SK-N-SH (cell line): ENCODE results near the gene CACFD1. TPM values are rescaled to one million over a fixed set of nuclear protein-coding genes. Genes with fewer than 3 reads are reported as not detected.

Source experiments
- CTCF ChIA-PET: fragments of 300-600, 350-600 bp; formaldehyde crosslinking; extraction: SDS; loops from one replicate; lab custom pipeline; 2021; lab: Yijun Ruan, JAX
- POLR2A ChIA-PET: fragments of 350-600 bp; sonication (Branson Sonifier 250); formaldehyde crosslinking; extraction: SDS; loops from one replicate; lab custom pipeline; 2020; ENCODE audit warnings: antibody characterized with exemption, inconsistent platforms; lab: Yijun Ruan, JAX
- DNase-seq: peaks from one replicate; pipeline ENCODE4 v3.0.0; 2012
- H2AFZ ChIP-seq: fragments of 200-600 bp; sonication (generic); 2 replicates; pipeline ENCODE4 v1.8.1; 2016; ENCODE audit warnings: antibody characterized with exemption, mild to moderate bottlenecking, low read depth
- H3F3A ChIP-seq: fragments of 200-600 bp; sonication (generic); replicated peaks from 2 replicates; pipeline ENCODE3; 2016; ENCODE audit warnings: antibody characterized with exemption, mild to moderate bottlenecking; ENCODE audit not compliant: insufficient read depth
- H3K27ac ChIP-seq, 2 experiments: fragments of 200-500 bp in 1 of 2; fragments of 200-600 bp in 1 of 2; sonication (Bioruptor generic) in 1 of 2; sonication (generic), shearing (Covaris generic) in 1 of 2; 2 replicates each; pipeline versions ENCODE4 v1.5.1 to v1.6.1; 2014 to 2016; ENCODE audit warnings: low read depth in 2 of 2, inconsistent platforms in 1 of 2, low read length in 1 of 2, mild to moderate bottlenecking in 1 of 2, mixed read lengths in 1 of 2
- H3K27me3 ChIP-seq: fragments of 200-600 bp; sonication (generic), shearing (Covaris generic); 2 replicates; pipeline ENCODE4 v1.6.1; 2016; ENCODE audit warnings: mixed run types; ENCODE audit not compliant: insufficient read depth
- H3K36me3 ChIP-seq, 2 experiments: fragments of 200-500 bp in 1 of 2; fragments of 200-600 bp in 1 of 2; sonication (Bioruptor generic) in 1 of 2; sonication (generic) in 1 of 2; replicated peaks in 1 of 2; 2 replicates each; pipeline versions ENCODE3 to v1.5.1; 2014 to 2016; ENCODE audit warnings: low read length in 1 of 2, mild to moderate bottlenecking in 1 of 2; ENCODE audit not compliant: insufficient read depth in 2 of 2, control insufficient read depth in 1 of 2
- H3K4me1 ChIP-seq, 2 experiments: fragments of 200-500 bp in 1 of 2; fragments of 200-600 bp in 1 of 2; sonication (Bioruptor generic) in 1 of 2; sonication (generic), shearing (Covaris generic) in 1 of 2; 2 replicates each; pipeline versions ENCODE4 v1.5.1 to v1.6.1; 2014 to 2016; ENCODE audit warnings: low read depth in 1 of 2, low read length in 1 of 2, mixed run types in 1 of 2; ENCODE audit not compliant: insufficient read depth in 2 of 2, control insufficient read depth in 1 of 2
- H3K4me2 ChIP-seq: fragments of 200-600 bp; sonication (generic), shearing (Covaris generic); 2 replicates; pipeline ENCODE4 v1.6.1; 2017; ENCODE audit warnings: mixed run types
- H3K4me3 ChIP-seq, 2 experiments: fragments of 200-500 bp in 1 of 2; fragments of 200-600 bp in 1 of 2; sonication (Bioruptor generic) in 1 of 2; sonication (generic), shearing (Covaris generic) in 1 of 2; 2 replicates each; pipeline versions ENCODE4 v1.5.1 to v1.8.1; 2014 to 2016; ENCODE audit warnings: low read depth in 2 of 2, inconsistent platforms in 1 of 2, low read length in 1 of 2, mild to moderate bottlenecking in 1 of 2, mixed read lengths in 1 of 2, moderate library complexity in 1 of 2
- H3K79me2 ChIP-seq: fragments of 200-600 bp; sonication (generic); 2 replicates; pipeline ENCODE4 v1.8.1; 2017; ENCODE audit warnings: mild to moderate bottlenecking; ENCODE audit not compliant: insufficient read depth
- H3K9ac ChIP-seq: fragments of 200-600 bp; sonication (generic); 2 replicates; pipeline ENCODE4 v1.6.1; 2017; ENCODE audit warnings: mixed run types
- H3K9me2 ChIP-seq: fragments of 200-600 bp; sonication (generic); 2 replicates; pipeline ENCODE4 v1.6.1; 2017; ENCODE audit warnings: mixed run types
- H3K9me3 ChIP-seq: fragments of 200-600 bp; sonication (generic); 2 replicates; pipeline ENCODE4 v1.6.1; 2017; ENCODE audit warnings: mixed run types, mild to moderate bottlenecking, moderate library complexity
- H4K20me1 ChIP-seq: fragments of 200-600 bp; sonication (generic); 2 replicates; pipeline ENCODE4 v1.6.1; 2017; ENCODE audit warnings: mild to moderate bottlenecking, mixed run types; ENCODE audit not compliant: insufficient read depth
- CTCF ChIP-seq: fragments of 200-600 bp; sonication (generic); IDR thresholded peaks from 2 replicates; pipeline ENCODE4 v1.6.1; 2017; ENCODE audit warnings: antibody characterized with exemption, mild to moderate bottlenecking, moderate library complexity
- ELF1 ChIP-seq: IDR thresholded peaks from 2 replicates; pipeline ENCODE4 v1.4.0; 2012
- JUND ChIP-seq: IDR thresholded peaks from 2 replicates; pipeline ENCODE4 v1.4.0; 2012
- MEF2A ChIP-seq: IDR thresholded peaks from 2 replicates; pipeline ENCODE4 v1.4.0; 2012; ENCODE audit warnings: low read depth, borderline replicate concordance
- MXI1 ChIP-seq: IDR thresholded peaks from 2 replicates; pipeline ENCODE4 v1.6.1; 2012; ENCODE audit warnings: mild to moderate bottlenecking, low read depth, low read length, improper control_type of control experiment
- NRF1 ChIP-seq: IDR thresholded peaks from 2 replicates; pipeline ENCODE4 v1.6.1; 2012; ENCODE audit warnings: low read depth, mild to moderate bottlenecking, low read length
- POLR2AphosphoS5 ChIP-seq: IDR thresholded peaks from 2 replicates; pipeline ENCODE4 v1.6.1; 2012; ENCODE audit warnings: low read depth, low read length
- RAD21 ChIP-seq: IDR thresholded peaks from 2 replicates; pipeline ENCODE4 v1.6.1; 2012; ENCODE audit warnings: mild to moderate bottlenecking, low read length
- RFX5 ChIP-seq: IDR thresholded peaks from 2 replicates; pipeline ENCODE4 v1.6.1; 2012; ENCODE audit warnings: mild to moderate bottlenecking, improper control_type of control experiment, low read length
- RXRA ChIP-seq: IDR thresholded peaks from 2 replicates; pipeline ENCODE4 v1.4.0; 2012; ENCODE audit warnings: low read depth, mild to moderate bottlenecking, borderline replicate concordance
- SIN3A ChIP-seq: IDR thresholded peaks from 2 replicates; pipeline ENCODE4 v1.6.1; 2012; ENCODE audit warnings: low read depth, mild to moderate bottlenecking, low read length, moderate library complexity, borderline replicate concordance
- SMC3 ChIP-seq: IDR thresholded peaks from 2 replicates; pipeline ENCODE4 v1.6.1; 2012; ENCODE audit warnings: low read depth, low read length, improper control_type of control experiment
- TCF12 ChIP-seq: IDR thresholded peaks from 2 replicates; pipeline ENCODE4 v1.4.0; 2012
- TEAD4 ChIP-seq: IDR thresholded peaks from 2 replicates; pipeline ENCODE4 v1.4.0; 2012; ENCODE audit warnings: mild to moderate bottlenecking, borderline replicate concordance; ENCODE audit not compliant: insufficient read depth
- YY1 ChIP-seq: IDR thresholded peaks from 2 replicates; pipeline ENCODE4 v1.4.0; 2012; ENCODE audit warnings: low read depth, mild to moderate bottlenecking
- WGBS: methylation state at CpG from one replicate; pipeline ENCODE4 v1.1.6; 2017; ENCODE audit warnings: low lambda C conversion rate; 5-methylcytosine and 5-hydroxymethylcytosine counted together
- polyA plus RNA-seq, 3 experiments: library from polyadenylated mRNA; depleted of rRNA; stranded (reverse); fragments of >200 nt; gene quantifications; 2 replicates each; pipeline ENCODE4 v1.2.3, GENCODE V29; 2012
- TF ChIP-seq, protein P1 (sequence below): IDR thresholded peaks from 2 replicates; pipeline ENCODE4; 2012
- TF ChIP-seq, protein P2 (sequence below): IDR thresholded peaks from 2 replicates; pipeline ENCODE4 v1.6.1; 2012; ENCODE audit warnings: mild to moderate bottlenecking, low read depth, low read length, moderate library complexity

The CACFD1 gene
- polyA plus RNA-seq, 1 of the 3 experiments (the other 2 are of a cell fraction), result 16.8 TPM

GRCh38 chr9:133488686-133489252 is 29.0 kb downstream of the CACFD1 start:
- H3F3A ChIP-seq, result no peaks in the 10 kb centered on the region
- 74% methylated on average over 5 of the region's 18 CpGs for WGBS
- H3K27me3 ChIP-seq, result no peaks in the 10 kb centered on the region
- no peak overlapping the region for H3K4me2 ChIP-seq
- H2AFZ ChIP-seq, result no peak overlapping the region
- no peaks in the 10 kb centered on the region for H3K9me2 ChIP-seq
- DNase-seq, result no peak
- H3K4me3 ChIP-seq, result no peak overlapping the region
- TF ChIP-seq NRF1 (no peak), RXRA (no peak), ELF1 (no peak), CTCF (no peak), TEAD4 (no peak), MXI1 (no peak), YY1 (no peak), RAD21 (no peak), SIN3A (no peak), SMC3 (no peak), TCF12 (no peak)
- TF ChIP-seq, protein P1, sequence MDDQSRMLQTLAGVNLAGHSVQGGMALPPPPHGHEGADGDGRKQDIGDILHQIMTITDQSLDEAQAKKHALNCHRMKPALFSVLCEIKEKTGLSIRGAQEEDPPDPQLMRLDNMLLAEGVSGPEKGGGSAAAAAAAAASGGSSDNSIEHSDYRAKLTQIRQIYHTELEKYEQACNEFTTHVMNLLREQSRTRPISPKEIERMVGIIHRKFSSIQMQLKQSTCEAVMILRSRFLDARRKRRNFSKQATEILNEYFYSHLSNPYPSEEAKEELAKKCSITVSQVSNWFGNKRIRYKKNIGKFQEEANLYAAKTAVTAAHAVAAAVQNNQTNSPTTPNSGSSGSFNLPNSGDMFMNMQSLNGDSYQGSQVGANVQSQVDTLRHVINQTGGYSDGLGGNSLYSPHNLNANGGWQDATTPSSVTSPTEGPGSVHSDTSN, result no peak
- CTCF ChIA-PET, result interaction anchor here (0.6 to 2.2 kb wide), 5 partner anchors 9 to 303 kb away, joined by 3 to 7 read pairs (median 5); no protein-coding TSS in a partner anchor
- no peak overlapping the region for H3K27ac ChIP-seq
- no peaks in the 10 kb centered on the region for H3K79me2 ChIP-seq
- H3K9me3 ChIP-seq, result no peaks in the 10 kb centered on the region
- H3K9ac ChIP-seq, result no peak overlapping the region
- H4K20me1 ChIP-seq, result no peaks in the 10 kb centered on the region
- H3K36me3 ChIP-seq, result no peaks in the 10 kb centered on the region
- peaks cover 0 to 33% of the 10 kb centered on the region in 2 experiments; a peak in 1 of 4 replicates for H3K4me1 ChIP-seq
- POLR2A ChIA-PET, result no interaction called here

DNA sequence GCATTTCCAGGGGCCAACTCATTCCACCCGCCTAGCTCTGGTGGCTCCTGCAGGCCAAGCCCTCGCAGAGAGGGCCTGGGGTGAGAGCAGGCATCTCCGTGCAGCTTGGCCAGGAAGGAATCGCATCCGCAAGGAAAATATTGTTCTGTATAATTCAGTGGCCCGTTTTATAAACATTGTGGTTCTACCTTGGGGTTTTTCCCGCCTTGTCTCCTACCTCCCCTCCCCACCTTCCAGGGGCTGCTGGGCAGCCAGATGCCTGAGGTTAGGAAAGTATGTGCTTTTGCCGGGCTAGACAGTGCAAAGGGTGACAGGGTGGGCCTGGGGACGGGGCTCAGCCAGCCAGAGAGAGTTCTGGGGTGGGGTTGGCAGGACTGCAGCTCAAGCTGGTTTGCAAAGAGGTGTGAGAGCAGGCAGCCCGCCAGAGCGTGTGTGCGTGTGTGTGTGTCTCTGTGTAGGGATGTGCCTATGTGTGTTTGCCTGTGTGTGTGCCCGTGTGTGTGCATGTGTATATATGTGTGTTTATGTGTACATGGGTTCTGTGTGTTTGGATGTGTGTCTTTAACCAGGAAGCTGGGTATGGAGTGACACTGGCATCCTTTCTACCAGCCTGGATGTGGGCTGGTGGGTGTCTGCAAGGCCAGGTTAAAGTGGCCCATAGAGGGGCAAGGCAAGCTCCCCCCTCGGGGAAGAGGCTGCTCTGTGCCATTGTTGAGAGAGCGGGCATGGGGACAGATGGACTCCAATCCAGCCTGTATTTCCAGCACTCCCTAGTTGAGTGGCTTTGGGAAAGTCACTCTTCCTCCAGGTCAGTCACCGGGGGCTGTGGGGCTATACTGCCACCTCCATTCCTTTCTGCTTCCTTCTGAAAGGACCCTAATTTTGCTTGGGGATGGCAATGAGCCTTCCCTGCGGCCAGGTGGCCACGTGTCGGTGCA is 29.7 kb downstream of the CACFD1 start:
- no peaks in the 10 kb centered on the region for H4K20me1 ChIP-seq
- H3K36me3 ChIP-seq, result no peaks in the 10 kb centered on the region
- DNase-seq, result no peak
- CTCF ChIA-PET, result interaction anchor here (0.9 to 2.2 kb wide), 8 partner anchors 11 to 467 kb away, joined by 3 to 7 read pairs (median 3); partner anchors contain the start of gene SLC2A6
- H3K27ac ChIP-seq, result no peak overlapping the region
- POLR2A ChIA-PET, result no interaction called here
- no peak overlapping the region for H2AFZ ChIP-seq
- H3K9me2 ChIP-seq, result no peaks in the 10 kb centered on the region
- no peak overlapping the region for H3K9ac ChIP-seq
- no peaks in the 10 kb centered on the region for H3K9me3 ChIP-seq
- no peaks in the 10 kb centered on the region for H3K27me3 ChIP-seq
- H3F3A ChIP-seq, result no peaks in the 10 kb centered on the region
- H3K4me3 ChIP-seq, result no peak overlapping the region
- 68% methylated on average over 18 of the region's 19 CpGs for WGBS
- peaks cover 0 to 38% of the 10 kb centered on the region in 2 experiments; a peak in 1 of 4 replicates for H3K4me1 ChIP-seq
- H3K79me2 ChIP-seq, result no peaks in the 10 kb centered on the region
- no peak overlapping the region for H3K4me2 ChIP-seq
- TF ChIP-seq ELF1 (no peak), RFX5 (no peak), JUND (no peak), POLR2AphosphoS5 (no peak), SMC3 (no peak), MEF2A (no peak), CTCF (no peak)
- TF ChIP-seq, protein P2, sequence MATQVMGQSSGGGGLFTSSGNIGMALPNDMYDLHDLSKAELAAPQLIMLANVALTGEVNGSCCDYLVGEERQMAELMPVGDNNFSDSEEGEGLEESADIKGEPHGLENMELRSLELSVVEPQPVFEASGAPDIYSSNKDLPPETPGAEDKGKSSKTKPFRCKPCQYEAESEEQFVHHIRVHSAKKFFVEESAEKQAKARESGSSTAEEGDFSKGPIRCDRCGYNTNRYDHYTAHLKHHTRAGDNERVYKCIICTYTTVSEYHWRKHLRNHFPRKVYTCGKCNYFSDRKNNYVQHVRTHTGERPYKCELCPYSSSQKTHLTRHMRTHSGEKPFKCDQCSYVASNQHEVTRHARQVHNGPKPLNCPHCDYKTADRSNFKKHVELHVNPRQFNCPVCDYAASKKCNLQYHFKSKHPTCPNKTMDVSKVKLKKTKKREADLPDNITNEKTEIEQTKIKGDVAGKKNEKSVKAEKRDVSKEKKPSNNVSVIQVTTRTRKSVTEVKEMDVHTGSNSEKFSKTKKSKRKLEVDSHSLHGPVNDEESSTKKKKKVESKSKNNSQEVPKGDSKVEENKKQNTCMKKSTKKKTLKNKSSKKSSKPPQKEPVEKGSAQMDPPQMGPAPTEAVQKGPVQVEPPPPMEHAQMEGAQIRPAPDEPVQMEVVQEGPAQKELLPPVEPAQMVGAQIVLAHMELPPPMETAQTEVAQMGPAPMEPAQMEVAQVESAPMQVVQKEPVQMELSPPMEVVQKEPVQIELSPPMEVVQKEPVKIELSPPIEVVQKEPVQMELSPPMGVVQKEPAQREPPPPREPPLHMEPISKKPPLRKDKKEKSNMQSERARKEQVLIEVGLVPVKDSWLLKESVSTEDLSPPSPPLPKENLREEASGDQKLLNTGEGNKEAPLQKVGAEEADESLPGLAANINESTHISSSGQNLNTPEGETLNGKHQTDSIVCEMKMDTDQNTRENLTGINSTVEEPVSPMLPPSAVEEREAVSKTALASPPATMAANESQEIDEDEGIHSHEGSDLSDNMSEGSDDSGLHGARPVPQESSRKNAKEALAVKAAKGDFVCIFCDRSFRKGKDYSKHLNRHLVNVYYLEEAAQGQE, result no peak
